GM23338 (cell line): ENCODE data around the gene BANP. TPM values are rescaled to one million over a fixed set of nuclear protein-coding genes. Genes with fewer than 3 reads are reported as not detected.

Source experiments
- ATAC-seq: fragments of 200-7000 bp; cut with Tn5 transposase; 3 replicates; pipeline ENCODE4 v1.9.1; 2020
- DNase-seq: peaks from one replicate; pipeline ENCODE4 v3.0.0-alpha.2; 2015; ENCODE audit warnings: low spot score
- H2AFZ ChIP-seq: fragments of 200-600 bp; sonication (generic); 2 replicates; pipeline ENCODE4 v1.8.0; 2016; ENCODE audit warnings: antibody characterized with exemption, mild to moderate bottlenecking, moderate library complexity
- H3F3A ChIP-seq: fragments of 200-600 bp; sonication (generic); replicated peaks from 2 replicates; pipeline ENCODE4 v1.8.0; 2017; ENCODE audit warnings: antibody characterized with exemption, mixed run types, low read depth
- H3K27ac ChIP-seq: fragments of 200-600 bp; sonication (generic); 2 replicates; pipeline ENCODE4 v1.6.1; 2016; ENCODE audit warnings: low read depth
- H3K27me3 ChIP-seq: fragments of 200-600 bp; sonication (generic); 2 replicates; pipeline ENCODE4 v1.8.0; 2016; ENCODE audit warnings: mild to moderate bottlenecking, mixed run types, moderate library complexity; ENCODE audit not compliant: insufficient read depth
- H3K36me3 ChIP-seq: fragments of 200-600 bp; sonication (generic); 2 replicates; pipeline ENCODE4 v1.8.0; 2016; ENCODE audit warnings: mild to moderate bottlenecking; ENCODE audit not compliant: insufficient read depth
- H3K4me1 ChIP-seq: fragments of 200-600 bp; sonication (generic); 2 replicates; pipeline ENCODE4 v1.8.0; 2016; ENCODE audit warnings: mild to moderate bottlenecking, moderate library complexity; ENCODE audit not compliant: insufficient read depth
- H3K4me2 ChIP-seq: fragments of 200-600 bp; sonication (generic); 2 replicates; pipeline ENCODE4 v1.7.1; 2017; ENCODE audit warnings: mixed run types
- H3K4me3 ChIP-seq: fragments of 200-600 bp; sonication (generic); 2 replicates; pipeline ENCODE4 v1.6.1; 2016; ENCODE audit warnings: mixed run types
- H3K79me2 ChIP-seq: fragments of 200-600 bp; sonication (generic); replicated peaks from 2 replicates; pipeline ENCODE4 v1.8.0; 2017; ENCODE audit warnings: mild to moderate bottlenecking; ENCODE audit not compliant: insufficient read depth
- H3K9me2 ChIP-seq: fragments of 200-600 bp; sonication (generic); 2 replicates; pipeline ENCODE4 v1.8.0; 2017; ENCODE audit not compliant: insufficient read depth
- H4K20me1 ChIP-seq: fragments of 200-600 bp; sonication (generic); replicated peaks from 2 replicates; pipeline ENCODE4 v1.8.0; 2017; ENCODE audit warnings: mild to moderate bottlenecking; ENCODE audit not compliant: insufficient read depth
- H3K27ac Mint-ChIP-seq: 2 replicates; pipeline ENCODE4 v1.8.0; 2020; ENCODE audit warnings: inconsistent platforms, mild to moderate bottlenecking, moderate library complexity, mixed read lengths
- H3K27me3 Mint-ChIP-seq: 3 replicates; pipeline ENCODE4 v1.8.0; 2022; ENCODE audit warnings: low read depth, mild to moderate bottlenecking, moderate library complexity, mixed read lengths, inconsistent platforms; ENCODE audit not compliant: insufficient read depth, poor library complexity
- H3K36me3 Mint-ChIP-seq: 3 replicates; pipeline ENCODE4 v1.8.0; 2021; ENCODE audit warnings: low read depth, mild to moderate bottlenecking, inconsistent platforms, moderate library complexity, mixed read lengths
- H3K4me1 Mint-ChIP-seq: 3 replicates; pipeline ENCODE4 v1.8.0; 2020; ENCODE audit warnings: mild to moderate bottlenecking, inconsistent platforms, mixed read lengths
- H3K4me3 Mint-ChIP-seq: 3 replicates; pipeline ENCODE4 v1.8.0; 2021; ENCODE audit warnings: moderate library complexity, mild to moderate bottlenecking, inconsistent platforms, mixed read lengths
- H3K9me3 Mint-ChIP-seq: 3 replicates; pipeline ENCODE4 v1.8.0; 2020; ENCODE audit warnings: moderate library complexity, mild to moderate bottlenecking, inconsistent platforms, mixed read lengths
- CREB1 ChIP-seq: fragments of 250-450 bp; sonication (Bioruptor Pico); IDR thresholded peaks from 2 replicates; pipeline ENCODE4 v1.5.0; 2020; ENCODE audit warnings: low read depth, mild to moderate bottlenecking, moderate library complexity
- CTCF ChIP-seq, 2 experiments: fragments of 200-600 bp in 1 of 2; sonication (generic) in 1 of 2; conservative IDR thresholded peaks; 2 replicates each; pipeline versions ENCODE4 v1.5.1 to v1.6.1; 2016 to 2017; ENCODE audit warnings: antibody characterized with exemption in 2 of 2, low read depth in 2 of 2, mild to moderate bottlenecking in 2 of 2, moderate library complexity in 1 of 2
- EZH2phosphoT487 ChIP-seq: fragments of 200-600 bp; sonication (generic); IDR thresholded peaks from one replicate; pipeline ENCODE4 v1.8.1; 2018; ENCODE audit warnings: antibody characterized with exemption; ENCODE audit not compliant: unreplicated experiment
- JUNB ChIP-seq: IDR thresholded peaks from one replicate; pipeline ENCODE4 v1.6.1; 2016; ENCODE audit warnings: antibody characterized with exemption; ENCODE audit not compliant: unreplicated experiment
- STAT1 ChIP-seq: IDR thresholded peaks from one replicate; pipeline ENCODE4 v1.6.1; 2016; ENCODE audit warnings: antibody characterized with exemption; ENCODE audit not compliant: unreplicated experiment
- ZNF331 ChIP-seq: fragments of 250-450 bp; sonication (Bioruptor Pico); IDR thresholded peaks from 2 replicates; pipeline ENCODE4 v1.5.0; 2020; ENCODE audit warnings: low read depth, mild to moderate bottlenecking, moderate library complexity
- ZNF462 ChIP-seq: fragments of 250-450 bp; sonication (Bioruptor Pico); IDR thresholded peaks from 2 replicates; pipeline ENCODE4 v1.5.0; 2020; ENCODE audit warnings: mild to moderate bottlenecking, moderate library complexity
- polyA plus RNA-seq: library from polyadenylated mRNA; unstranded; fragments of >200 nt; fragmentation: Nextera tagmentation; extraction: Ambion mirVana; gene quantifications from 2 replicates; pipeline ENCODE4 v1.2.1, GENCODE V29; 2016
- total RNA-seq: library from RNA; depleted of rRNA; stranded (reverse); fragments of >200 nt; shearing (Covaris generic); gene quantifications from 2 replicates; pipeline ENCODE4 v1.2.3, GENCODE V29; 2014

The BANP gene
- total and polyA plus RNA-seq, 2 experiments from 2014 or later: 22.3 to 48.0 TPM

- no peak for TF ChIP-seq JUNB
- no peak for TF ChIP-seq ZNF462 (CRISPR knock-in tag)
These were observed 4.3 kb downstream of the BANP start (continued) for GRCh38 chr16:87955302-87956097.

GRCh38 chr16:87956098-87956364 lies 4.8 kb downstream of the BANP start:
- no peak overlapping the region for H3K4me3 Mint-ChIP-seq
- H4K20me1 ChIP-seq: peaks cover 24% of the 10 kb centered on the region
- no peak for TF ChIP-seq ZNF331 (CRISPR knock-in tag)
- TF ChIP-seq CREB1 (CRISPR knock-in tag): no peak
- TF ChIP-seq CTCF (conservative IDR thresholded peaks at IDR 0.05; ENCODE audit: low read depth in 2 of 2): no peak
- TF ChIP-seq EZH2phosphoT487: no peak
- no peak for TF ChIP-seq STAT1
- TF ChIP-seq ZNF462 (CRISPR knock-in tag): no peak

More at GRCh38 chr16:87956098-87956364, 4.8 kb downstream of the BANP start:
- 0 out of 2 replicates have a peak, but pooled peaks cover 9% of the 10 kb centered on the region for H3F3A ChIP-seq
- peak overlapping the region; percentile 83 for H3K27ac ChIP-seq
- H3K79me2 ChIP-seq: peaks cover 93% of the 10 kb centered on the region
- no peaks in the 10 kb centered on the region for H3K27me3 ChIP-seq
- H3K9me2 ChIP-seq: no peaks in the 10 kb centered on the region
- no peaks in the 10 kb centered on the region for H3K9me3 Mint-ChIP-seq
- no peaks in the 10 kb centered on the region; the same call in 1 of the 2 replicates for H3K36me3 ChIP-seq
- DNase-seq (no peak), ATAC-seq (no peak)
- peaks cover 10% of the 10 kb centered on the region for H3K4me1 ChIP-seq
- H3K36me3 Mint-ChIP-seq: peaks cover 25% of the 10 kb centered on the region
- no peak overlapping the region for H2AFZ ChIP-seq
- peak overlapping the region; percentile 57 for H3K4me2 ChIP-seq
- peaks cover 8% of the 10 kb centered on the region for H3K27me3 Mint-ChIP-seq
- H3K4me1 Mint-ChIP-seq: peaks cover 45% of the 10 kb centered on the region
- H3K27ac Mint-ChIP-seq: peak overlapping the region; percentile 95; the same call in 1 of the 2 replicates
- no peak overlapping the region for H3K4me3 ChIP-seq
